ENCODE results near the gene SRC. TPM values are rescaled to one million over a fixed set of nuclear protein-coding genes. Genes with fewer than 3 reads are reported as not detected.

The SRC gene
- total RNA-seq, 2 donors from 2014 or later = 117 to 121 TPM

DNA sequence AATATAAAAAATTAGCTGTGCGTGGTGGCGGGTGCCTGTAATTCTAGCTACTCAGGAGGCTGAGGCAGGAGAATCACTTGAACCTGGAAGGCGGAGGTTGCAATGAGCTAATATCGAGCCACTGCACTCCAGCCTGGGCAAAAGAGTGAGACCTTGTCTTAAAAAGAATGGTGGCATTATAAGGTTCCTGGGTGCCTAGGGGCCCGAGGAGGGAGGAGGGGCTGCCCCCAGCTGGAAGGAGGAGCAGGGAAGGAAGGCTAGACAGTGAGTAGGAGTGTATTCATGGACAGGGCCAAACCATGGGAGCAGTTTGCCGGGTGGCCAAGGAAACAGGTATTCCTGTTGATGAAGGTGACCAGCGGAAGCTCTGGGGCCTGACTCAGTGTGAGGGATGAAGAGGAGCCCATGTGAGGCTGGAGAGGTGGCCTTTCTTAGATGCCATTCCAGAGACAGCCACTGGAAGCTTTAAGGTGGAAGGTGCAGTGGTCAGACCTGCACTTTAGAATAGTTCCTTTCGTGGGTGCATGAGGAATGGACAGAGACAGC lies 32.3 kb upstream of the SRC start:
- intact Hi-C loops (cut with DNase I, micrococcal nuclease) = no loop called here
- ATAC-seq (no peak), DNase-seq (peak in 1 of 2 donors; percentile 16)

DNA sequence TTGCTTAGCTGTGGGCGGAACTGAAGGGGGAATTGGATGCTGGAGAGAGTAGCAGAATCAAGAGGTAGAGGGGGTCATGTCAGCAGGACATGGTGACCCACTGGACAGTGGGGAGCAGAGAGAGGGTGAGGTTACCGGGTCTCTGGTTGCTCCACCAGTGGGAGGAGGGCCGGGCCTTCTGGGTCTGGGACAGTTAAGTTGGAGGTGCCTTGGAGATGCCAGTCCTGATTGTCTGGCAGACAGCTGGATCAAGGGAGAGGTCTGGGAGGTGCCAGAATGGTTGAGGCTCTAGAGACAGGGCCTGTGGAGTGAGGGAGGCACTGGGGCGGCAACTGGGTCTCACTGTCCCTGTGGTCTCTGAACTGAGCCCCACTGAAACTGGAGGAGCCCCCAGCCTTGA lies 31.8 kb upstream of the SRC start:
- DNase-seq = peak in 1 of 2 donors; percentile 25

GRCh38 chr20:37314617-37315016 lies 31.3 kb upstream of the SRC start:
- DNase-seq = peak in 1 of 2 donors; percentile 38
- intact Hi-C loops (cut with DNase I, micrococcal nuclease) = no loop called here
- no peak for ATAC-seq

More for the DNA sequence above, 31.8 kb upstream of the SRC start:
- no peak for ATAC-seq
- intact Hi-C loops (cut with DNase I, micrococcal nuclease) = no loop called here

- intact Hi-C loops (cut with DNase I, micrococcal nuclease) = no loop called here
These were observed 30.9 kb upstream of the SRC start for GRCh38 chr20:37315021-37315451.

GRCh38 chr20:37315452-37316110 lies 30.4 kb upstream of the SRC start:
- intact Hi-C loops (cut with DNase I, micrococcal nuclease) = no loop called here
- DNase-seq (peak in 1 of 2 donors; percentile 42), ATAC-seq (peak; percentile 54)

More at GRCh38 chr20:37315021-37315451, 30.9 kb upstream of the SRC start:
- peak; percentile 13 for ATAC-seq
- peak; percentile 43 to 65 for DNase-seq

DNA sequence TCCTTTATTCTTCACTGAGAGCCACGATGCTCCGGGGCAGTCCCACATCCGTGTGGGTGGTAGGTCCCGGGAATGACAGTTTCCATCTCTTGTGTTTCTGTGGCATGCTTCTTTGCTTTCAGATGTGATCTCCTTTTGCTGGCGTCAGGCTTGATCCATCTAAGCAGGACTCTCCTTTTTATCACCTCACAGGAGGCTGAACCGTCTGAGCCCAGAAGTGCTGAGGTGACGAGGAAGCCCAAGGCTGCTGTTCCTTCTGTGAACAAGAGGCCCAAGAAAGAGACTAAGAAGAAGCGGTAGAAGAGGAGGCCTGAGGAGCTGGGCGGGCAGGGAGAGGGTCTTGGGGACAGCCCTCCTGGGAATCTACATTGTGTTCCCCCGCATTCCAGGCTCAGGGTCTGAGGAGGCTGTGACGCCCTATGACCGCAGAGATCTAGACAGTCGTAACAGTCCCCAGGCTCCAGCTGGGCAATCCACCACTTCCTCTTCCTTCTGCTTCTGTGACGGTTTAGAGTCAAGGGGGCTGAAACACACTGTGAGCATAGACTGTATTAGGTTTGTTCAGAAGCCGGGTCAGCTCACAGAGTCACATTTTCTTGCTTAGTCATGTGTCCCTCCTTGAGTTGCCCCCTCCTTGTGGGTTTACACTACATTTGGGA lies 29.7 kb upstream of the SRC start:
- DNase-seq (peak in 1 of 2 donors; percentile 36), ATAC-seq (peak; percentile 37)
- intact Hi-C loops (cut with DNase I, micrococcal nuclease) = no loop called here

- intact Hi-C loops (cut with DNase I, micrococcal nuclease) = no loop called here
- DNase-seq (peak in 1 of 2 donors; percentile 8), ATAC-seq (no peak)
These were observed 29.2 kb upstream of the SRC start for GRCh38 chr20:37316775-37317170.

DNA sequence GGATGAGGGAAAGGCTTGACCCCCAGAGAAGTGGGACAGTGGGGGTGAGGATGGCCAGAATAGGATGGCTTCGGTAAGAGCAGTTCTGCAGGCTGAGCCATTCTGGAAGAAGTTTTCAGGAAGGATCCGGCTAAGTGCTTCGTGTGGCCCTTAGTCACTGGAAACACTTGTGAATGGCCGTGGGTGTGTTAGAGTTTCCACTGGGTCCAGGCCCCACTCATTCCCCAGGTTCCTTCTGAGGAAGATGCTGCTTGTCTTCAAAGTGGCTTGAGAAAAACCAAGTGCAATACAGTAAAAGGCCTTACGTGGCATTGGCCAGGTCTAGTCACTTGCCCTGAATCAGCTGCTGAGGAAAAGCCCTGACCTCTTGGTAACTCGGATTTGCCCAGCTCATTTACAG lies 28.6 kb upstream of the SRC start:
- ATAC-seq (no peak), DNase-seq (peak in 1 of 2 donors; percentile 10)
- intact Hi-C loops (cut with DNase I, micrococcal nuclease) = no loop called here

DNA sequence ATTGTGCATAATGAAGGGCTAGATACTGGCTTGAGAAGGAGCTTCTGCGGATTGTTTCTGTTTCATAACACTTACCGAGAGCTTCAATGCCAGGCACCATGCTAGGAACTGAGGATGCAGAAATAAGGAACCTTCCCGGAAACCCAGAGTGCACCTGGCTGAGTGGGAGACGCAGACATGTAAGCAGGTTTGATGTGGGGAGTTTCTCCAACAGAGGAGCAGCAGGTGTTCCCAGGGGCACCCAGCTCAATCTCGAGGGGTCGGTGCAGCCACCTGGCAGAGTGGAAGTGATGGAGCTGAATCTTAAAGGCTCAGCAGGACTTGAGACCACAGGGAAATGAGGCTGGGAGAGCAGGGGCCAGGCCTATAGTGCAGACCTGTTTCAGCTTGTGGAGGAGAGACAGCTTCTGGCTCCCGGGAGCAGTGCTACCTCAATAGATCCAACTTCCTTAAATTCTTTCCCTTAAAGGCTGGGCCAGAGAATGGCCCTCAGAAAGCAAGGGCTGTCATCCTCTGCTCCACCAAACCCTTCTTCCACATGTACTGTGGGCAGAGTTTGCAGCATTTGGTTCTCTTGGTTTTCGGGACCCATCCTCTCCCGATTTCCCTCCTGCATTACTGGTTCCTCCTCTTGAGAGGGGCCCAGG lies 27.8 kb upstream of the SRC start:
- ATAC-seq (no peak), DNase-seq (peak in 1 of 2 donors; percentile 21)
- intact Hi-C loops (cut with DNase I, micrococcal nuclease) = no loop called here

- ATAC-seq = peak; percentile 50
- intact Hi-C loops (cut with DNase I, micrococcal nuclease) = no loop called here
- peak in 1 of 2 donors; percentile 25 for DNase-seq
These were observed 26.7 kb upstream of the SRC start for GRCh38 chr20:37319151-37319671.

GRCh38 chr20:37323985-37324384 lies 22.0 kb upstream of the SRC start:
- intact Hi-C loops (cut with DNase I, micrococcal nuclease) = no loop called here
- ATAC-seq (no peak), DNase-seq (no peak)

DNA sequence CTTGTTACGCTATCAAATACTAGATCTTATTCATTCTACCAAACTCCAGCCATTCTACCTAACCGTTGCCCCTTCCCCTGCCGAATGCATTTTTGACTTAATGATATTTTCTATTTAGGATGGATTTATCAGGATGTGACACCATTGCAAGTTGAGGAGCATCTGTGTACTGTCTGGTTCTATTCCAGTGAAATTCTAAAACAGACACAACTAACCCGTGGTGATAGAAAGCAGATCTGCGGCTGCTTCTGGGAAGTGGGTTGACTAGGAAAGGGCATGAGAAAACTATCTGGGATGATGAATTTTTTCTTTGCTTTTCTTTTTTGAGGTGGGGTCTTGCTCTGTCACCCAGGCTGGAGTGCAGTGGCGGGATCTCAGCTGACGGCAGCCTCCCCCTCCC lies 20.7 kb upstream of the SRC start:
- DNase-seq (no peak), ATAC-seq (no peak)
- intact Hi-C loops (cut with DNase I, micrococcal nuclease) = no loop called here

GRCh38 chr20:37326666-37327065 lies 19.3 kb upstream of the SRC start:
- intact Hi-C loops (cut with DNase I, micrococcal nuclease) = no loop called here
- ATAC-seq = no peak

GRCh38 chr20:37327748-37328147 lies 18.2 kb upstream of the SRC start:
- ATAC-seq (no peak), DNase-seq (peak; percentile 61 to 86)
- intact Hi-C loops (cut with DNase I, micrococcal nuclease) = no loop called here

More at GRCh38 chr20:37326666-37327065, 19.3 kb upstream of the SRC start:
- DNase-seq = no peak

DNA sequence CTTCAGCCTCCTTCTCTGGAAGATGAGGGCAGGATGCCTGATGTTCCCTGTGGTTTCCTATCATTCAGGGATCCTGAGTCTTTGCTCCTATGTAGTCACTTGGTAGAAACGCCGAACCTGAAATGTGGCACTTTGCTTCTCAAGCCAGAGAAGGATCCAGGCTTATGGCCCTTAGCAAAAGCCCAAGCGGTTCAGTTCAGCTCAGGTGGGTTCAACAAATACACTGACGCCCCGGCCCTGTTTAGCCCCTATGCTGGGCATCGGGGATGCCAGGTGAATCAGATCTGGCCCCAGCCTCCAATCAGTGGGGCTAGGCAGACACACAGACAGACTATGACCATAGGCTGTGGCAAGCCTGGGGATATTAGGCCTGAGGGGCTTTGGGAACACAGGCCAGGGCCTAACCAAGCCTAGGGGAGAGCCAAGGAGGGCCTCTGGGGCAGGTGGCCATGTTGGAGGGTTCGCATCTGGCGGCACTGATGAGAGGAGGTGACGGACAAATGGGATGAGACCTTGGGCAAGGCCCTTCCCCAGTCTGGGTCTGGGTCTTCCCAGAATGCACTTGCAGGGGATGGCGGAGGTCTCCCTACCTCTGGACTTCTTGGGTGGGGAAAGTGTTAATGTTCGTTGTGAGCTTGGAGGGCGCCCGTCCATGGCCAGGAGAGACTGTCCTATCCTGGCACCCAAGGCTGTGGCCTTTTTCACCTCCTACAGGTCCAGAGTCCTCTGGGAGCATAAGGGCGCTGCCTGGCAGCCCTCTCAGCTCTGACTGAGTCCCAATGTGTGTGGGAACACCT lies 17.6 kb upstream of the SRC start:
- DNase-seq = no peak
- intact Hi-C loops (cut with DNase I, micrococcal nuclease) = no loop called here
- no peak for ATAC-seq

DNA sequence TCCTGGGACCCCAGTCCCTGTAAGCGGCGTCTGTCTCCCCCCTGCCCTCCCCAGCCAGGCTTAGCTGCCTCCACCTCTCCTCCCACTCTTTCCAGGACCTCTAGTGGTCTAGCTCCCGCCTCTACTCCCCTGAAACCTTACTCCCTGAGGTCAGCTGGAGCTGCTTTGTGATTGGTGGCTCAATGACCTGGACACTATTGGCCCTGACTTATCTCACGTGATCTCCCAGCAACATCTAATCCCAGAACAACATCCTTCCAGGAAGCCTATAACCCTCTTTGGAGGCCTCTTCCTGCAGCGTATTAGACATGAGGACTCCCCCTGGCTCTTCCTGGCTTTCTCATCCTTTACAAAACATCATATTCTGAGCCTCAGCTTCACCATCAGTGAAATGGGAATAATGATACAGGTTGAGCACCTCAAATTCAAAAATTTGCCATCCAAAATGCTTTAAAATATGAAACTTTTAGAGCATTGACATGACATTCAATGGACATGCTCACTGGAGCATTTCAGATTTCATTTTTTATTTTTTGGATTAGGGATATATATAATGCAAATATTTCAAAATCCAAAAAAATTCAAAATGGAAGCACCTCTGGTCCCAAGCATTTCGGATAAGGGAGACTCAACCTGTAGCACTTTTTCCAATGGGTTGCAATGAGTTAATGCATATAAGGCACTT lies 16.3 kb upstream of the SRC start:
- intact Hi-C loops (cut with DNase I, micrococcal nuclease) = no loop called here
- ATAC-seq = no peak

DNA sequence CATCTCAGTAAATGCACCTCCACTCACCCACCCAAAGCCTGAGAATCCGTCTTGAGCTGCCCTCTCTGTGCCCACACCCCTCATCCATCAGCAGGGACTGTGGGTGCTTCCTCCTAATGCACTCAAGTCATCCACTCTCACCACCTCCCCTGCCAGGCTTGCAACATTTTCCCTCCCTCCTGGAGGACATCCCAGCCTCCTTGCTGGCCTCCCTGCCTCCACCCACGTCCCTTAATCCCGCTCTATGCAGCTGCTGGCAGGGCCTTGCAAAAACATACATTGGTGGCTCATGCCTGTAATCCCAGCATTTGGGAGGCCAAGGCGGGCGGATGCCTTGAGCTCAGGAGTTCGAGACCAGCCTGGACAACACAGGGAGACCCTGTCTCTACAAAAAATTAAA lies 15.6 kb upstream of the SRC start:
- intact Hi-C loops (cut with DNase I, micrococcal nuclease) = no loop called here
- no peak for ATAC-seq
- DNase-seq = no peak

More for the DNA sequence above, 16.3 kb upstream of the SRC start:
- DNase-seq = no peak
